HPDE6-E6E7 (cell line): ENCODE data around the gene SYT15B.
"Not testable (repeated sequence)": the region's sequence is repeated elsewhere in the genome, so short reads cannot be mapped to it uniquely, and the experiment has no call there.

Source experiments
- DNase-seq: peaks from one replicate; pipeline ENCODE4 v3.0.0; 2011; ENCODE audit warnings: missing footprints; ENCODE audit errors: extremely low spot score

The SYT15B gene

GRCh38 chr10:47725740-47726139, 37.7 kb downstream of the SYT15B start:
- DNase-seq = not testable (repeated sequence)

DNA sequence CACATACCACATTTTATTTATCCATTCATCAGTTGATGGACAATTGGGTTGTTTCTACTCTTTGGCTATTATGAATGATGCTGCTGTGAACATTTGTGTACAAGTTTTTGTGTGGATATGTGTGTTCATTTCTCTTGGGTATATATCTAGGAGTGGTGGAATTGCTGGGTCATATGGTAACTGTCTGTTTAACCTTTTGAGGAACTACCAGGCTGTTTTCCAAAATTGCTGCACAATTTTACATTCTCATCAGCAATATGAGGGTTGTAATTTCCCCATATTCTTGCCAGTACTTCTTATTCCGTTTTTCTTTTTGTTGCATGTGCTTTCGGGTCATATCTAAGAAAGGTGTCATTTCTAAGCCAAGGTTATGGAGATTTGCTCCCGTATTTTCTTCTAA, 38.3 kb downstream of the SYT15B start:
- DNase-seq = not testable (repeated sequence)

DNA sequence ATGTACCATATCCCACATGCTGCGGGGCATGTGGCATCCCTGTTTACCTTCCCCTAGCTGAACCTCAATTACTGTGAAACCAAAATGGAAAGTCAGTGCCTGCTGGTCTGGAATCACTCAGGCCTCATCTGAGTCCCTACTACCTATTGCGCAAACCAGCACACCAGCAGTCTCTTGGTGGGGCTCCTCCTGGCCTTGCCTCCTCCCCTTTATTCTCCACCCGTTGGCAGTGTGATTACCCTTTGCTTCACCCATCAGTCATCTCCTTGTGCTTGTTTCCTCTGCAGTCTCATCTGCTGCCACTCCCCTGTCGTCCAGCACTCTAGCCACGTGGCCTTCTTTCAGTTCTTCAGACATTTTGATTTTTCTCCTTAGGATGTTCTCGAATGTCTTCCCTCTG, 39.3 kb downstream of the SYT15B start:
- not testable (repeated sequence) for DNase-seq

DNA sequence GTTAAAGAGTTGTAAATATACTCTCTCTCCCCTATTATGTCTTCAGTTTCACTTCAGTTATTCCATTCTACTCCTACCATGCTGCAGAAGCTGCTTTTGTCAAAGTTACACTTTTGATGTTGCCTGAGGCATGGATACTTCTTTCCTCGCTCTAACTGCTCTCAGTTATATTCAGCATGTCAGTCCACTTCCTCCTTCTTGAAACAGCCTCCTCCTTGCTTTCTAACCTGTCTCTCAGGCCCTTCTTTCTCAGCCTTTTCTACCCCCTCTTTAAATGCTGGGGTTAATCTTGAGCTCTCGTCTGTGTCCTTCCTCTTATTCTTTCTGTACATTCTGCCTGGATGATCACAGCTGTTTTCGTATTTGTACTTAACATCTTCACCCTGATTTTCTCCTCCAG, 40.0 kb downstream of the SYT15B start:
- DNase-seq = not testable (repeated sequence)

- DNase-seq = not testable (repeated sequence)
Measured at GRCh38 chr10:47717011-47717769, 46.2 kb downstream of the SYT15B start.
